DMS 273 treated with DMSO at 0.1 percent for 48 hours (cell line): ENCODE results near the gene ATG13.
"Not testable (repeated sequence)": the region's sequence is repeated elsewhere in the genome, so short reads cannot be mapped to it uniquely, and the experiment has no call there.

Experiments
- DNase-seq: peaks from one replicate; lab custom pipeline; 2025; lab: John Stamatoyannopoulos, UW

ATG13 gene

GRCh38 chr11:46617134-46617971 is at the start of gene ATG13, which contains the start of gene HARBI1:
ATG13 (plus strand) TSS chr11:46617553; CDS start chr11:46644292, 26,739 bp downstream.
HARBI1 (minus strand) TSS chr11:46617227; CDS start chr11:46616237, 990 bp downstream.
- peak; percentile 43 for DNase-seq

GRCh38 chr11:46570790-46571398 is 46.5 kb upstream of the ATG13 start:
- no peak for DNase-seq

GRCh38 chr11:46574656-46575055 is 42.7 kb upstream of the ATG13 start:
- DNase-seq: no peak

- DNase-seq: no peak
Observed at GRCh38 chr11:46577058-46577457, 40.3 kb upstream of the ATG13 start.

GRCh38 chr11:46582588-46582987 is 34.8 kb upstream of the ATG13 start:
- DNase-seq: no peak

- DNase-seq: not testable (repeated sequence)
Observed at GRCh38 chr11:46583513-46583912, 33.8 kb upstream of the ATG13 start.

GRCh38 chr11:46588131-46588530 is 29.2 kb upstream of the ATG13 start:
- no peak for DNase-seq

GRCh38 chr11:46588915-46589314 is 28.4 kb upstream of the ATG13 start:
- no peak for DNase-seq

- DNase-seq: no peak
Observed at GRCh38 chr11:46590740-46591605, 26.4 kb upstream of the ATG13 start.

GRCh38 chr11:46593550-46594373 is 23.6 kb upstream of the ATG13 start, which contains the start of gene AMBRA1:
AMBRA1 (minus strand) TSS chr11:46594023; CDS start chr11:46548380, 45,643 bp downstream.
- peak; percentile 75 for DNase-seq

GRCh38 chr11:46594374-46594700 is 23.0 kb upstream of the ATG13 start:
- DNase-seq: no peak

GRCh38 chr11:46594785-46595184 is 22.6 kb upstream of the ATG13 start:
- no peak for DNase-seq

- no peak for DNase-seq
Observed at GRCh38 chr11:46597155-46597554, 20.2 kb upstream of the ATG13 start.

GRCh38 chr11:46597609-46598219 is 19.6 kb upstream of the ATG13 start:
- no peak for DNase-seq

GRCh38 chr11:46599340-46600193 is 17.8 kb upstream of the ATG13 start:
- no peak for DNase-seq

GRCh38 chr11:46600194-46600960 is 17.0 kb upstream of the ATG13 start:
- no peak for DNase-seq

GRCh38 chr11:46601129-46601528 is 16.2 kb upstream of the ATG13 start:
- DNase-seq: no peak

GRCh38 chr11:46603704-46604308 is 13.5 kb upstream of the ATG13 start:
- DNase-seq: no peak

- no peak for DNase-seq
Observed at GRCh38 chr11:46604796-46605195, 12.6 kb upstream of the ATG13 start.
